OCI-M1 (cell line): Measurements from ENCODE around the gene SEPTIN7.

Experiments
- DNase-seq: peaks from one replicate; lab custom pipeline; 2025; lab: John Stamatoyannopoulos, UW

The SEPTIN7 gene

DNA sequence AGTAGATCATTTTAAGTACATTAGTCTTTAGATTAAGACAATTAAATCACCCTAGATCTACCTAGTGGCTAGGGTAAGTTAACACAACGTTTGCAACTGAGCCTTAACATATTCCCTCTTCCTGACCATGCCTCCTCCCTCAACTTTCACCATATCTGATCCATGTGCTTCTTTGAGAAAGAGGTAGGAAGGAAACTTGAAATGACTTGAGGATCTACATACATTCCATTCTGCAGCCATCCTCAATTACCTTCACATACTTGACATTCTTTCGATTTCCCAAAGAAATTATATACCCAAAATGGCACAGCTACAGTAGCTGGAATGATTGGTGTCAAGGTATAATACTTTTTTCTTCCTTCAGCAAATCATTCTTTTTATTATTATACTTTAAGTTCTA is 12.9 kb upstream of the SEPTIN7 start:
- DNase-seq: no peak

DNA sequence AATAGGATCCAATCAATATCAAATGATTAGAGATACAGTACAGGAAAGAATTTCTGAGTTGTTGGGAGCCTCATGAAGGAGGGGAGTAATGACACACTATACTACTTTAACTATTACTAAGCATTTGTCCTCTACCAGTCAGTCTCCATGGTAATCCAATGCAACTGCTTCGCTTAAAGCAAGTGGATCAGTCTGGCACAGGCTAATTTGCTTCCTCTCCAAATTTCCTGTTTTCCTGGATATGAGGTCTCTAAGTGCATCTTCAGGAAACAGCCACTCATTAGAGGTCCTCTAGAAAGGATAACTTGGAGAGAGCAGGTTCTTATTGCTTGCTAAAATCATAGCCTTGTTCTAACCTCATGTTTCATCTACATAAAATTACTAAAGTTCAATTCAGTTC is 8.4 kb upstream of the SEPTIN7 start:
- no peak for DNase-seq

DNA sequence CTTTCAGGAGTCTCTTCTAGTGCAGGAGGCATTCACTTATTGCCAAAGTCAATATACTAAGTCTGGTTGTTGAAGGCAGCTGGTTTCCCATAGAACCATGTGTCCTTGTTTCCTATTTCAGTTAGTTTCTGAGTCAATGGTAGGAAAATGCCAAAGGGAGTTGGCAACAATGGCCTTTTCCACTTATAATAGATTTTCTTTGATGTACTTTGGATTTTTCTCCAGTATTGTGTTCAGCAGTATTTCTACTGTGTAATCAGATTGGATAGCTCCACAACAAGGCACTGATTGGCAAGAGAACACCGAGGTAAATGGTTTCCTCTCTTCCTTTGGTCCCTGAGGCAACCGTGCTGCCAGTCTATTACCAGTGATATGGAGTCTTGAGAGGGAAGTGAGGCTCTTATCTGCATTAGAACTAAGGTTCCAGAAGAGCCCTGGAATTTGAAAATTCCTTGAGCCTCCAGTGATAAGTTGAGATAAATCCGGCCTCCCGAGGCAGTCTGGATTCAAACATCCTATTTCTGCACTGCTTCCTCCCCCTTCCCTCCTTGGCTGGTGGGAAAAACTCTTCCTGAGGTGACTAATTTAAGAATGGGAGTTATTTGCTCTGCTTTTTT is 7.9 kb upstream of the SEPTIN7 start:
- DNase-seq: no peak

DNA sequence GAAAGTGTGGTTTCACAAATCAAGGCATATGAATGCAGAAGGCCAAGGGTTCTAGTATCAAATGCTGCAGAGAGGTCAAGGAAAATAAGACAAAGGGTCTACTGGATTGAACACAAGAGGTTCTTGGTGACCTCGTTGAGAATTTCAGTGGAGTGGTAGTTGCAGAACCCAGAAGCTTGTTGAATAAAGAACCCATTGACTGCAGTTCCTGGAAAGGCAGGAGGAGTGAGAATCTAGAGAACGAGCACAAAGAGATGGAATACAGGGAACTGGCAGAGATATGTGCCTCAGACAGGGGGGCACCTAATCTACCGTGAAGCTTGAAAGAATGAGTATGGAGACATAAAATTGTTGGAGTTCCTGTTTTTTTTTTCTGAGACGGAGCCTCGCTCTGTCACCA is 3.5 kb upstream of the SEPTIN7 start:
- no peak for DNase-seq

DNA sequence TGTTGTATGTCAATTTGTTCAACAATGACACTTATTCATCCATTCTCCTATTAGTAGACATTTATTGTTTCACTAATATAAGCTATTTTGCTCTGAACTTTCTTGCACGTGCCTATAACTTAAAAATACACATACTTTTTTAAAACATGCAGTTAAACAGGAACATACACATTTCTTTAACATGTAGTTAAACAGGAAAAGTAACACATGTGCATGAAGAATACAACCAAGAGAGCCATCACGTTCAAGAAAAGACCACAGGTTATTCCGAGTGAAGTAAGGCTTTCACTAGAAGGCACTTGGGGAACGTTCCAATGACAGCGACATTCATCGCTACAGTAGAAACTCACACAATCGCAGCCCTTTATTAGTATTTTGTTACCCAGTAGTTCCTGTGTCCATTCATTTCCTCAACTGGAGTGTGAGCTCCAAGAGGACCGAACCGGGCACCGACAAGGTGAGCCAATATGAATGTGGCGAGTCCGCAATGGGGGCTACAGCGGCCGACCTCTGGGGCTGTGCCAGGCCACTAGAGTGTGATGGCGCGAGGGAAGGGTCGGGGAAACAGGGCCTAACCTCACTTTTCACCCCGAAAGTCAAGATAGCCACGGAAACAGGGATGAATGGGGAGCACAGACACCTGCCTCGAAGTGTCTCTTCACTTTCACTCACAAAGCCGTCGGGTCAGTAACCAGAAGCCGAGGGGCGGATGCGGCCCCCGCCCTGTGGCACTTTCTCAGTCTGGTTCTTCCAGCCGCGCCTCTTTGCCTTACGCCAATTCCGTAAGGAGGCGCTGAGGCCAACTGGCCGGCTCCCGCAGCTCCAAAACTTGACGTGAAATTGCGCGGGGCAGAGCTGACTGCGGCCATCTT is 775 bp upstream of the SEPTIN7 start:
- DNase-seq: peak; percentile 93

DNA sequence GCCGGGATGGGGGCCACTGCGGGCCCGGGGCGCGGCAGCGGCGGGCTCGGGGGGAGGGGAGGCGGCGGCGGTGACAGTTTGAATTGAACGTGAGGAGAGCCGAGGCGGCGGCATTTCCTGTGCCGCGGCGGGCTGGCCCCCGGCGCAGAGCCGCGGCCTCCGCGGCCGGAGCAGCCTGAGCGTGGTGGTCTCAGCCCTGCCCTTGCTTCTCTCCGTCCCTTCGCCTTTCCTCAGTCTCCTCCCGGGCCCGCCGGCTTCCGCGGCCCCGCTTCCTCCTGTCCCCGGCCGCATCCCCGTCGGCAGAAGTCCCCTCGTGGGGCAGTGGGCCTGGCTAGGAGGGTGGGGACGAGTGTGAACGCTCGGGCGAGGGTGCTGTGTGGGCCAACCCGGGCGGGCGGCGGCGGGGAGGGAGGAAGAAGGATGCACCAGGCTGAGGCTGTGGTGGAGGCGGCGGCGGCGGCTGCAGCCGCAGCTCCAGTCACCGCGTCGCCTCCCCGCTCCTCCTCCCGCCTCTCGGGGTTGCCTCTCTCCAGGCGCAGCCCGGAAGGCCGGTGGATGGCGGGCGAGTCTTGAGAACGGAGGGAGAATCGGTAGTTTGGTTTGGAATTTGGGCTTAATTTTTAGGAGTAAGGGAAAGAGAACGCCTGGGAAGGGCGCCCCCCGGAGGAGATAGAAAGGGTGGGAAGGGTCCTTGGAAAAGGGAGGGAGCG is 690 bp downstream of the SEPTIN7 start:
- peak; percentile 63 for DNase-seq

DNA sequence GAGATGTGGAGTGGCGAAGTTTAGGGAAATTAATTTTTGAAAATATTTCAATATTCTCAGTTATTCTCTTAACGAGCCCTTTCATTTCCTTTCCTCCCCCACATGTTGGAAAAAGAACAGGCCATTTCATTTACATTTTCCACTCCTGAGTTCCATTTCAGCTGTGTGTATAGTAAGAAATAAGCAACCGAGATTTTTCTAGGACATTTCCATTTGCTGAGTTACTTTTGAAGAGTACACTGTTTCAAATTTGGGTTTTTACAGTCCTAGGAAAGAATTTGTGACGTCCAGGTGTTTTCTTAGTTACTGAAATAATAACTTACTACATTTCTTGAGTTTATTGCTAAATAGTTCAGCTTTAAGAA is 1.2 kb downstream of the SEPTIN7 start:
- no peak for DNase-seq

DNA sequence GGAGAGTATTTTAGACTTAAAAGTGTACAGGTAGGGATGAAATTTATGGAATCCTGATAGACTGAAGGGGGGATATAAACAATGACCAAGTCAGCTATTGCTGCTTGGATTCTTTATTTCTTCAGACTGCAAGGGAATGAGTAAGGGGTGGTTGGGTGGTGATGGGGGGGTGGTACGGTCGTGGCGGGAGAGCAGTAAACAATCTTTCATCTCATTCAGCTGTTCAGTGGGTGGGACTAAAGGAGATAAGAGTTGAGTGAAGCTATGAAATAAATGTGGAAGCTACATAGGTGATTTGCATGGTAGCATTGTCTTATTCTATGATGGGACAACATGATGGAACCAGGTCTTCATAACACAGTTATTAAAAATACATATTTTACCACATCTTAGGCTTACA is 1.8 kb downstream of the SEPTIN7 start:
- DNase-seq: peak; percentile 23

DNA sequence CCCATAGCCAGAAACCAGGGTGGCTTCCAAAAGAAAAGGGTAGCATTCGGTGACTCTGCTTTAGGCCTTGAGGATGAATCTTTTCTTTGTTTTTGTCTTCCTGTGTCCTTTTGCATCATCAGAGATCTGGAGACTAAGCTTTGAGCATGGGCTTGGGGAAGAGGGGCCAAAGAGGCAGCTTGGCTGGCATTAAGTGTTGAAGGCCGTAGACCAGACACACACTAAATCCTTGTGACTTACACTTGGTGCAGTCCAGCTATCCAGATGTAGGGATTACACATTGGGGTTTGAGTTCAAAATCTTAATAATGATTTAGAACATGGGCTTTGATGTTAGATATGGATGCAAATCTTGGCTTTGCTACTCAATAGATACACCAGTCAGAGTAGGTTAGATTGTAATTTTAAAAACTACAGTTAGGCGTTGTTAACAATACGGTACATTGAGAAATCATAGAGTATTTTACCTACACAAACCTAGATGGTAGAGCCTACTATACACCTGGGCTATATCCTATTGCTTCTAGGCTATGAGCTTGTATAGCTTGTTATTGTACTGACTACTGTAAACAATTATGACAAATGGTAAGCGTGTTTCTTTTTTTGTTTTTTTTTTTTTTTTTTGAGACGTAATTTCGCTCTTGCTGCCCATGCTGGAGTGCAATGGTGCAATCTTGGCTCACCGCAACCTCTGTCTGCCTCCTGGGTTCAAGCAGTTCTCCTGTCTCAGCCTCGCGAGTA is 3.5 kb downstream of the SEPTIN7 start:
- DNase-seq: no peak

DNA sequence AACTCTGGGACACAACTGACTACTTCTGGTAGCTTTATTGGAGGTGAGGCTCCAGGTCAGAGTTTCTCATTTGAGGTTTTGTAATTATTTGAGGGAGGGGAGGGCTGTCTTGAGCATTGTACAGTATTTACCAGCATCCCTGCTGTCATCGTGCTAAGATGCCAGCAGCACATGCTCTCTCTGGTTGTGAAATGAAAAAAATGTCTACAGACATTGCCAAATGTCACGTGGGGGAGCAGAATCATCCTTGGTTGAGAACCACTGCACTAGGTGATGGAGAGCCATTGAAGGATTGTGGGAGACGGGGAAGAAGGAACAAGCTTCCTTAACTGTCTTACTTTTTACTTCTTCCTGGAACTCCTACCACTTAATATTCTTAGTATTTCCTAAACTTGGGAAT is 5.0 kb downstream of the SEPTIN7 start:
- no peak for DNase-seq

DNA sequence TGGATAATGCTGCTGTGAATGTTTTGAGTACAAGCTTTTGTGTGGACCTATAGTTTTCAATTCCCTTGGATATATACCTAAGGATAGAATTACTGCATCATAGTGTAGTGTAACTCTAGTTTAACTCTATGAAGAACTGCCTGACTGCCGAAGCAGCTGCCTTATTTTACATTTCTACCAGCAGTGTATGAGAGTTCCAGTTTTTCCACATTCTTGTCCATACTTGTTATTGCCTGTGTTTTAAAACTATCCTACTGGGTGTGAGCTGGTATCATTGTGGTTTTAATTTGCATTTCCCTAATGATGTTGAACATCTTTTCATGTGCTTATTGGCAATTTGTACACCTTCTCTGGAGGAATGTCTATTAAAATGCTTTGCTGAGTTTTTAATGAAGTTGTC is 15.7 kb downstream of the SEPTIN7 start:
- no peak for DNase-seq

DNA sequence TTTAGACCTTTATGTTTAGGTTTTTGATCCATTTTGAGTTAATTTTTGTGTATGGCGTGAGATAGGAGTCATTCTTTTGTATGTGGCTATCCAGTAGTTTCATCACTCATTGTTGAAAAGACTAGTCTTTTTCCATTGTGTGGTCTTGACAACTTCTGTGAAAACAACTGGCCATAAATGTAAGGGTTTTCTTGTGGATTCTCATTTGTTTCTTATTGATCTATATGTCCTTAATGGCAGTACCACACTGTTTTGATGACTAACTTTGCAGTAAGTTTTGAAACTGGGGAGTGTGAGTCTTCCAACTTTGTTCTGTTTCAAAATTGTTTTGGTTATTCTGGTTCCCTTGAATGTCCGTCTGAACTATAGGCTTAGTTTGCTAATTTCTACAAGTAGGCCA is 16.3 kb downstream of the SEPTIN7 start:
- no peak for DNase-seq

DNA sequence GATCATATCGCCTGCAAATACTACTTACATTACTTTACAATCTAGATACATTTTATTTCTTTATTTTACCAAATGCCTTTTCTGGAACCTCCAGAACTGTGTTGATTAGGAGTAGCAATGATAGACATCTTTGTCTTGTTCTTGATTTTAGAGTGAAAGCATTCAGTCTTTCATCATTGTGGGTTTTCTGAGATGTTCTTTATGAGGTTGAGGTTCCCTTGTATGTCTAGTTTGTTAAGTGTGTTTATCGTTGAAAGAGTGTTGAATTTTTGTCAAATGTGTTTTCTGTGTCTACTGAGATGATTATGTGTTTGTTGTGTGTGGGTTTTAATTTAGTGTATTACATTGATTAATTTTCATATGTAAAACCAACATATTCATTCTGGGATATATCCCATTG is 17.1 kb downstream of the SEPTIN7 start:
- DNase-seq: no peak

DNA sequence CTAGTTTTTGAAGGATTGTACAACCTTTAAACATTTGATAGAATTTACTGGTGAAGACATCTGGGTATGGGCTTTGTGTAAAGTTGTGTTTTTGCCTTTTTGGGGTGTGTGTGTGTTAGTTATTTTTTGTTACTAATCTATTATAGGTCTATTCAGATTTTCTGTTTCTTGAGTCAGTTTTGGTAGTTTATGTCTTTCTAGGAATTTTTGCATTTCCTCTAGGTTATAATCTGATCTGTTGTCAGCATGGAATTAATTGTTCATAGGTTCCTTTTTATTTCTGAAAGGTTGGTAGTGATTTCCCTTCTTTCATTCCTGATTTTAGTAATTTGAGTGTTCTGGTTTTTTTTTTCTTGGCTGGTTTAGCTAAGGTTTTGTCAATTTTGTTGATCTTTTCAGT is 17.7 kb downstream of the SEPTIN7 start:
- DNase-seq: no peak

DNA sequence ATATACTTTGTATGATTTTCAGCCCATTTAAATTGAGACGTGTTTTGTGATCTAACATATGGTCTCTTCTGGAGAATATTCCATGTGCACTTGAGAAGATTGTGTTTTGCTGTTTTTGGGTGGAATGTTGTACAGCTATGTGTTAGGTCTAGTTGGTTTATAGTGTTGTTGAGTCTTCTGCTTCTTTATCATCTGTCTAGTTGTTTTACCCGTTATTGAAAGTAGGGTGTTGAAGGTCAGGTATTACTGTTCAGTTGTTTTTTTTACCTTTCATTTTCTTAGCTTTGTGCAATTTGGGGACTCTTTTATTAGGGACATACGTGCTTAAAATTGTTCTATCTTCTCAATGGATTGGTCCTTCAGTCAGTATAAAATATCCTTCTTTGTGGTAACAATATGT is 18.5 kb downstream of the SEPTIN7 start:
- no peak for DNase-seq

DNA sequence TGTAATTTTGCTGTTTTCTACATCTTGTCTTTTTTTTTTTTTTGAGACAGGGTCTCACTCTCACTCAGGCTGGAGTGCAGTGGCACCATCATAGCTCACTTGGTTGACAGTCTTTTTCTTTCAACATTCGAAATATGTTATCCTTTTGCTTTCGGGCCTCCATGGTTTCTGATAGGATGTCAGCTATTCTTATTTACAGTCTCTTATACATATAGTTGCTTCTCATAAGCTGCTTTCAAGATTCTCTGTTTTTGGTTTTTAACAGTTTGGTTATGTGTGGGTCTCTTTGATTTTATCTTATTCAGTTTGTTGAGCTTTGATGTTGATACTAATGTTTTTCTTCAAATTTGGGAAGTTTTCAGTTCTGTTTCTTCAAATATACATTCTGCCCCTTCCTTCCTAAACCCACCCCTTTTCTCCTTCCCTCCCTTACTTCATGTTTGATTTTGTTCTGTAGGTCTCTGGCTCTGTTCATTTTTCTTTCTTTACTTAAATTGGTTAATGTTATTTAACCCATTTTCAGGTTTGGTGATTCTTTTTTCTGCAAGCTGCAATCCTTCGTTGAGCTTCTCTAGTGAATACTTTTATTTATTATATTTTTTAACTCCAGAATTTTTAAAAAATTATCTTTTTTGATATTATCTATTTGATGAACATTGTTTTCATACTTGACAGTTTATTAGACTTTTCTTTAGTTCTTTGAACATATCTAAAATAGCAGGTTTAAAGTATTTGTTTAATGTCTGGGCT is 19.3 kb downstream of the SEPTIN7 start:
- DNase-seq: no peak

DNA sequence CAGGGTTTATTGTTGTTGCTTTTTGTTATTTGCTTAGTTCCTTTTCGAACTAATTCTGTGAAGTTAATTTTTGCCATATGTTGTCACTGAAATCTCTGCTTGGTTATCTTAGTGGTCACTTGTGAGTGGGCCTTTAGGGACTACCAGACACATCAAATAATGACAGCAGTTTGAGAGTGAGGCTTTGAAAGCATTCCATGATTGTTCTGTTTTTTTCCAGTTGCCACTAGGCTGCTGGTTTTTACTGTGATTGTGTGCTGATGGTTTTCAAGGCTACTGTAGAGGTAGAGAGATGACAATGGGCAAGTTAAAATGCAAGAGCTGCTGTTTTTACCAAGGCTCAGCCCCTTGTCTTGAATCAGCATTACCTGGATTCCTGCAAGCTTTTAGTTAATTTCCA is 20.0 kb downstream of the SEPTIN7 start:
- DNase-seq: no peak

DNA sequence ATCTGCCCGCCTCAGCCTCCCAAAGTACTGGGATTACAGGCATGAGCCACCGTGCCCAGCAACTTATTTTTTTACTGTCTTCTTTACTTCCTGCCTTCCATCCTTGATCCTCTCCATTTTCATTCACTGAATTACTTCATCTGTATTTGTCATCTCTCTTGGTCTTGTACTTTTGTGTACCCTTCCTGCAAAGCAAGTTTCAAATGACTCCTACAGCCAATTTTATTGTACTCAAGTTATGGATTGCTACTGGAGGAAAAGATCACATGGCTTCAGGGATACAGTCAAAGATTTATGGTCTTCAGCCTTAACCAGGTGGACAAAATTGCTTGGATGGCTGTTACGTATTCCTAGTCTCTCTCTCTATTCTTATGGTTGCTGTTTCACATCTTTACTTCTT is 22.6 kb downstream of the SEPTIN7 start:
- no peak for DNase-seq

DNA sequence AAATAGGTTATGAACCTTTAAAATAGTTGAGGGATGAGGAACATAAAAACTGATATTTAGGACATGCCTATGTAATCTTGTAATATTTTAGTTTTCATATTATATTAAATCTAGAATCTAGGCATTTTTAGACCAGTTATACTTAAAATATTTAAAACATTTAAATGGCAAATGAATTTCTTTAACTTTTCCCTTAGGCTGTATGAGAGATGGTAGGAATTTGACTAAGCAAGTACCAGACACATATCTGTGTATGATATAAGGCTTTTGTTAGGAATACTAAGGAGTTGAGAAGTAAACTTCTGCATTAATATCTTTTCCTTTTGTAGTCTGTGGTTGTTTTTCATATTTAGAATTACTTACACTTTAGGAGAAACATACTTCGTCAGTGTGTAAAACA is 25.1 kb downstream of the SEPTIN7 start:
- DNase-seq: no peak

DNA sequence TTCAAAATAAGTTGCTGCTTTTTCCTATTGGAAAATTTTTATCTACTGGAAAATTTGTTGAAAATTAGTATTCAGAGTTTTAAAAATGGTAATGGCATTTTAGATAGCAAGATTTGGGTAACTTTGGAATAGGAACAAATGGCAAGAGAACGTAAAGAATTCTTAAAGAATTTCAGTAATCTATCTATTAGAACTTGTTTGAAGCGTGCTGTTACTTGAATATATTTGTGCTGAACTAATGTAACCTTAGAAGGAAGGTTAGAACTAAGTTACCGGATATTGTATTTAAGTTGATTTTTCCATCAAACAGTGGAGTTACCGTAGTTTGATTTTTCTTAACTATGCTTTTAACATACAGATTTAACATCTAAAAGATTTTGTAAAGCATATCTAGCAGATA is 25.9 kb downstream of the SEPTIN7 start:
- no peak for DNase-seq

DNA sequence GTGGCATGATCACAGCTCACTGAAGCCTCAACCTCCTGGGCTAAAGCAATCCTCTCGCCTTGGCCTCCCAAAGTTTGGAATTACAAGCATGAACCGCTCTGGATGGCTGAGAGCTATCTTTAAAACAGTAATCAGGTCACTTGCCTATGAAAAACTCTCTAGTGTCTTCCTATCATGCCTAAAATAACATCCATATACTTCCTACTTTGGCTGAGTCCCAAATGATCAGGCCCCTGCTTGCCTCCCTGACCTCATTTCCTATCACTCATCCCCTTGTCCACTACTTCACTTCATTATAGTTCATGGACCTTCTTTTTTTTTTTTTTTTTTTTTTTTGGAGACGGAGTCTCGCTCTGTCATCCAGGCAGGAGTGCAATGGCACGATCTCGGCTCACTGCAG is 28.0 kb downstream of the SEPTIN7 start:
- no peak for DNase-seq

DNA sequence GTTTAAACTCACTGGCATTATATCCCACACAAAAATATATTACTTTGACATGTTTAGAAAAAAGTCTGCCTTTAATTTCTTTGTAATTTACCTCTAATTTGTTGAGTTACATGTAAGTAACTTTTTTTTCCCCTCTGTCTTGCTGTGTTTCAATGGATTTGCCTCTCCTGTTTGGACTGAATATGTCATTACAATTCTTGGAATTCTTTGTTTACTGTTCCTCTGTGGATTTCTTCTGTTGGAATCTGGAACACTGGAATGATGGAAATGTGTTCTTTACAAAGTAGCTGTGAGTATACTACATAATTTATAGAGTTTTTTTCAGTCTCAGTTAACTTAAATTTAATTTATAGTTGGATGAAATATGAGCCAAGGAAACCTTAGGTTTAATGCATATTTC is 30.4 kb downstream of the SEPTIN7 start:
- no peak for DNase-seq
